Heart left ventricle (tissue), 13 donors: ENCODE data around the gene WNT5A.

Experiments
- CTCF ChIP-seq, 12 donors: fragments of 200-600 bp; sonication (generic) in 4 of 12; IDR thresholded peaks; one replicate each; pipeline versions ENCODE4 v1.5.0 to v1.8.0; 2018 to 2022; ENCODE audit warnings: antibody characterized with exemption in 12 of 12, mild to moderate bottlenecking in 5 of 12
- POLR2A ChIP-seq, 2 donors: fragments of 450-650 bp; IDR thresholded peaks; one replicate each; pipeline ENCODE4 v1.6.1; 2017; ENCODE audit warnings: antibody characterized with exemption in 2 of 2, mild to moderate bottlenecking in 2 of 2, moderate library complexity in 2 of 2
- donor health status: ischemic (EF 13 %, LVEDD 7.1; RV severe dilation, severe dysfunction).
- donor health status: DM: no; HTN: yes; CAD: no.
- donor health status: DM: no; HTN: no; CAD: no.
- donor health status: ischemic (EF 25% LVEDD 6.9; RV normal size, moderate dysfunction).
- donor health status: ischemic (EF 25% LVEDD 5.7; RV mildly dilated, moderate dysfunction).
- donor health status: ischemic (EF 35%, LVEDD 5.7; RV mildly dilated, moderate dysfunction).
- donor health status: nonischemic (EF 11% LVEDD 7.7; RV severe dilation, severe dysfunction).
- donor health status: DM: yes; HTN: yes; CAD: no.
- donor health status: PGD.
- donor health status: ischemic (EF 29% LVEDD 5.4; RV normal size, mild dysfunction).
- donor health status: nonischemic (EF 23%, LVEDD 6.1; RV moderate dilation, normal function).

- TF ChIP-seq CTCF (IDR thresholded peaks at IDR 0.05) (no peak), POLR2A (IDR thresholded peaks at IDR 0.05) (no peak)
Measured at GRCh38 chr3:55473788-55474187, 13.3 kb downstream of the WNT5A start.
